ENCODE data around the gene SMARCAL1. TPM values are rescaled to one million over a fixed set of nuclear protein-coding genes. Genes with fewer than 3 reads are reported as not detected.

SMARCAL1 gene
- total RNA-seq, 1 experiment from 2014 or later: 22.1 TPM

- TF ChIP-seq CTCF (IDR thresholded peaks at IDR 0.05; ENCODE audit: unreplicated experiment): no peak
- Mint-ChIP-seq H3K4me1 (ENCODE audit: insufficient read depth, unreplicated experiment) (no peaks in the 10 kb centered on the region), H3K27me3 (ENCODE audit: insufficient read depth, unreplicated experiment) (no peaks in the 10 kb centered on the region), H3K27ac (ENCODE audit: low read depth, unreplicated experiment) (no peak overlapping the region), H3K9me3 (ENCODE audit: unreplicated experiment) (no peaks in the 10 kb centered on the region), H3K4me3 (ENCODE audit: unreplicated experiment) (no peak overlapping the region), H3K36me3 (ENCODE audit: insufficient read depth, unreplicated experiment) (peaks cover 84% of the 10 kb centered on the region)
- intact Hi-C loops (cut with micrococcal nuclease): no loop called here
- DNase-seq (ENCODE audit: unreplicated experiment): no peak
- ChIA-PET POLR2A (no interaction called here), CTCF (no interaction called here)
- no TSS peak for BruUV-seq (replicated peaks)
These were observed 35.0 kb downstream of the SMARCAL1 start for GRCh38 chr2:216447293-216447692.

- no peak overlapping the region for H3K27ac Mint-ChIP-seq (ENCODE audit: low read depth, unreplicated experiment)
- H3K27me3 Mint-ChIP-seq (ENCODE audit: insufficient read depth, unreplicated experiment): no peaks in the 10 kb centered on the region
- no peak for DNase-seq (ENCODE audit: unreplicated experiment)
- ChIA-PET POLR2A (no interaction called here), CTCF (interaction anchor here (1.0 to 1.3 kb wide), 2 partner anchors 44 to 300 kb away, joined by 3 read pairs; no protein-coding TSS in a partner anchor)
- H3K4me3 Mint-ChIP-seq (ENCODE audit: unreplicated experiment): no peak overlapping the region
- H3K36me3 Mint-ChIP-seq (ENCODE audit: insufficient read depth, unreplicated experiment): peaks cover 91% of the 10 kb centered on the region
- TF ChIP-seq CTCF (IDR thresholded peaks at IDR 0.05; ENCODE audit: unreplicated experiment): no peak
- intact Hi-C loops (cut with micrococcal nuclease): no loop called here
- H3K4me1 Mint-ChIP-seq (ENCODE audit: insufficient read depth, unreplicated experiment): no peaks in the 10 kb centered on the region
- no TSS peak for BruUV-seq (replicated peaks)
- H3K9me3 Mint-ChIP-seq (ENCODE audit: unreplicated experiment): no peaks in the 10 kb centered on the region
These were observed 36.5 kb downstream of the SMARCAL1 start for GRCh38 chr2:216448829-216449228.

- no TSS peak for BruUV-seq (replicated peaks)
- no peaks in the 10 kb centered on the region for H3K27me3 Mint-ChIP-seq (ENCODE audit: insufficient read depth, unreplicated experiment)
- DNase-seq (ENCODE audit: unreplicated experiment): no peak
- H3K27ac Mint-ChIP-seq (ENCODE audit: low read depth, unreplicated experiment): no peak overlapping the region
- intact Hi-C loops (cut with micrococcal nuclease): no loop called here
- TF ChIP-seq CTCF (IDR thresholded peaks at IDR 0.05; ENCODE audit: unreplicated experiment): no peak
- ChIA-PET CTCF (no interaction called here), POLR2A (no interaction called here)
- H3K4me1 Mint-ChIP-seq (ENCODE audit: insufficient read depth, unreplicated experiment): no peaks in the 10 kb centered on the region
- H3K4me3 Mint-ChIP-seq (ENCODE audit: unreplicated experiment): no peak overlapping the region
- H3K9me3 Mint-ChIP-seq (ENCODE audit: unreplicated experiment): no peaks in the 10 kb centered on the region
- H3K36me3 Mint-ChIP-seq (ENCODE audit: insufficient read depth, unreplicated experiment): peaks cover 97% of the 10 kb centered on the region
These were observed 38.1 kb downstream of the SMARCAL1 start for GRCh38 chr2:216450346-216450745.

GRCh38 chr2:216450784-216451183, 38.5 kb downstream of the SMARCAL1 start:
- Mint-ChIP-seq H3K27ac (ENCODE audit: low read depth, unreplicated experiment) (no peak overlapping the region), H3K4me1 (ENCODE audit: insufficient read depth, unreplicated experiment) (no peaks in the 10 kb centered on the region), H3K36me3 (ENCODE audit: insufficient read depth, unreplicated experiment) (peaks cover 96% of the 10 kb centered on the region), H3K4me3 (ENCODE audit: unreplicated experiment) (no peak overlapping the region), H3K9me3 (ENCODE audit: unreplicated experiment) (no peaks in the 10 kb centered on the region), H3K27me3 (ENCODE audit: insufficient read depth, unreplicated experiment) (no peaks in the 10 kb centered on the region)
- no peak for TF ChIP-seq CTCF (IDR thresholded peaks at IDR 0.05; ENCODE audit: unreplicated experiment)
- no TSS peak for BruUV-seq (replicated peaks)
- intact Hi-C loops (cut with micrococcal nuclease): no loop called here
- ChIA-PET POLR2A (no interaction called here), CTCF (interaction anchor here (0.6 kb wide), 1 partner anchor 42 kb away, joined by 3 read pairs; no protein-coding TSS in a partner anchor)
- DNase-seq (ENCODE audit: unreplicated experiment): no peak

All from MCF 10A (cell line).